Small intestine (tissue), 7 donors: ENCODE measurements around the gene CDCP2. TPM values are rescaled to one million over a fixed set of nuclear protein-coding genes. Genes with fewer than 3 reads are reported as not detected.

Source experiments
- DNase-seq, 2 donors: peaks; one replicate each; pipeline versions ENCODE4 v3.0.0 to v3.0.0-alpha.2; 2013
- FAIRE-seq: peaks from 2 replicates; lab custom pipeline; 2012; peaks lifted over from hg19 to GRCh38; lab: Jason Lieb, UNC
- H3K27ac ChIP-seq, 3 donors: one replicate each; pipeline ENCODE4 v1.5.1; 2013; ENCODE audit warnings: low read length in 2 of 3, mild to moderate bottlenecking in 2 of 3, control low read depth in 1 of 3, inconsistent platforms in 1 of 3, low read depth in 1 of 3, moderate library complexity in 1 of 3
- H3K27me3 ChIP-seq, 3 donors: one replicate each; pipeline ENCODE4 v1.6.1; 2013; ENCODE audit warnings: low read length in 3 of 3, inconsistent platforms in 1 of 3; ENCODE audit not compliant: control insufficient read depth in 3 of 3, insufficient read depth in 3 of 3
- H3K36me3 ChIP-seq, 3 donors: one replicate each; pipeline ENCODE4 v1.6.1; 2013; ENCODE audit warnings: low read length in 3 of 3, inconsistent platforms in 1 of 3, low read depth in 1 of 3, mild to moderate bottlenecking in 1 of 3, moderate library complexity in 1 of 3; ENCODE audit not compliant: control insufficient read depth in 3 of 3, insufficient read depth in 2 of 3
- H3K4me1 ChIP-seq, 3 donors: one replicate each; pipeline ENCODE4 v1.6.1; 2013; ENCODE audit warnings: low read length in 2 of 3, inconsistent platforms in 1 of 3, low read depth in 1 of 3, mild to moderate bottlenecking in 1 of 3, moderate library complexity in 1 of 3; ENCODE audit not compliant: control insufficient read depth in 3 of 3, insufficient read depth in 2 of 3
- H3K4me3 ChIP-seq, 3 donors: one replicate each; pipeline ENCODE4 v1.5.1; 2013; ENCODE audit warnings: low read length in 3 of 3, control low read depth in 1 of 3, inconsistent platforms in 1 of 3, low read depth in 1 of 3, mild to moderate bottlenecking in 1 of 3, moderate library complexity in 1 of 3
- H3K9me3 ChIP-seq, 2 donors: one replicate each; pipeline ENCODE4 v1.6.1; 2013; ENCODE audit warnings: low read depth in 1 of 2, low read length in 1 of 2; ENCODE audit not compliant: control insufficient read depth in 2 of 2, insufficient read depth in 1 of 2
- WGBS, 3 donors: extraction: QIAGEN DNeasy Blood & Tissue Kit; methylation state at CpG; one replicate each; pipeline ENCODE4 v1.1.7; 2013; 5-methylcytosine and 5-hydroxymethylcytosine counted together
- polyA plus RNA-seq, 4 donors: library from polyadenylated mRNA; stranded (reverse) in 3 of 4; unstranded in 1 of 4; fragments of 200-250 nt in 3 of 4; fragments of 120-200 nt in 1 of 4; gene quantifications; one replicate each; pipeline versions ENCODE4 v1.2.1 to v1.2.3, GENCODE V29; 2013
- donor health status: healthy with polysubstance abuse.
- donor health status: control.
- donor health status: control.
- donor health status: Bipolar disorder and iron deficiency.
- donor health status: healthy.

CDCP2 gene
- polyA plus RNA-seq, 4 donors = 0.07 TPM; not detected in 3

DNA sequence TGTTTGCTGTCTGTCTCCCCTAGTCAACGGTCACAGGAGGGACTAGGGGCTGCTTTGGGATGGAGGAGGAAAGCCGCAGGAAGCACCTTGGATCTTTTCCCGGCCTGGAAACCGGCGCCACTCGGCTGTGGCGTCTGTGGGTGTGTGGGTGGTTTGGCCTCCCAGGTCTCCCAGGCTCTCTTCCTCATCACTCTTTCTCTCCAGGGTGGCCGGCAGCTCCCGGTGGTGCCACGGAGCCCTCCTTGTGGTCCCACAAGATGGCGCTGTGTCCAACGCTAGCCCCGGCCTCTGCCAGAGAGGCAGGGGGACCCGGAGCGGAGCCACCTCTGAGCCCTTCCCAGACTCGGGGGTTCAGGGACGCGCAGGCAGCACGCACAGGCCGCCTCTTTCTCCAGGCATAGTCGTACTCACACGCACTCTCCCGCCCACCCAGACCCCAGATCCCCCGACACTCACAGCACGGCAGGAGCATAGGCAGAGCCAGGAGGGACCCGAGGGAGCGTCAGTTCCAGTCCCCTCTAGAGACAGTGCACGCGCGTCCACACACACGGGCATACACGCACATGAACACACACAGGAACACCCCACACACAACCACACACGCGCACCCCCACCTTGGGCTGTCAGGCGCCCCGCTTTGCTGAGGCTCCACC, 31.2 kb downstream of the CDCP2 start:
- Histone ChIP-seq H3K4me3 (peak overlapping the region in 1 of 3 donors; percentile 13), H3K27me3 (peaks cover 0 to 3% (median 0%) of the 10 kb centered on the region in 3 donors), H3K4me1 (peaks cover 0 to 24% (median 0%) of the 10 kb centered on the region in 3 donors), H3K9me3 (no peaks in the 10 kb centered on the region), H3K27ac (no peak overlapping the region), H3K36me3 (no peaks in the 10 kb centered on the region)
- FAIRE-seq = no peak
- WGBS, 3 donors = 1 to 5% (median 4%) methylated on average over 33 to 36 of the region's 36 CpGs
- DNase-seq = peak; percentile 70 to 91

DNA sequence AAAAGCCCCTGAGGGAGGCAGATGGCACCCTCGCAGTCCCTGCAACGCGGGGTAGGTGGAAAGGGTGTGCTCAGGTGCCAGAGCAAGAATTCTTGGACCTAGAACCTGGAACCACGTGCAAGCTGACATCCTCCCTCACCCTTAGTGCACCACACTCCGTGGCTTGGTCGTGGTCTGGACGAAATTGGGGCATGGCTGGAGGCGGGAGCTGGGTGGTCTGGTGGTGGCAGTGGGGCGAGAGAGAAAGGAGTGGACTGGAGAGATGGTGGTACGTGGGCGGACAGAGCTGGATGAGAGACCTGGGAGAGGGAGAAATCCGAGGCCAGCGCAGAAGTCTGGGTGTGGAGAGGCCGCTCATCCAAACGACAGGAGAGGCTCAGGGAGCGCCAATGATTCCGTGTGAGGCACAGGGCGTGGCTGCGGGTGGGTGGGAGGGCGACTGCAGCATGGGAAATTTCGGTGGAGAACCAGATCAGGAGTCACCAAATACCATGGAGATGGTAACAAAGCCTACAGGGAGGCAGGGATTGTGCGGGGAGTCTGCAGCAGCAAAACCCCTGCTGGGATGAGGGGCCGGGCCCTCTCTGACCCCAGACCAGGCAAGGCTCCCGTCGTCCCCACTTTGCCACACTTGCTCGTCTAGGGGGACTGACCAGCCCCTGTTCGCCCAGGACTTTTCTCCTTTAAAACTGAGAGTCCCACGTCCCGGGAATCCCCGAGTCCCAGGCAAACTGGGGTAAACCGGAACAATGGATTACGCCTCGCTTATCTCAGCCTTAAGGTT, 31.9 kb downstream of the CDCP2 start:
- H3K4me1 ChIP-seq = peaks cover 0 to 24% (median 0%) of the 10 kb centered on the region in 3 donors
- 40 to 67% (median 60%) methylated on average over 33 of the region's 33 CpGs for WGBS, 3 donors
- DNase-seq (no peak), FAIRE-seq (no peak)
- H3K9me3 ChIP-seq = no peaks in the 10 kb centered on the region
- H3K4me3 ChIP-seq = peak overlapping the region in 1 of 3 donors; percentile 13
- peaks cover 0 to 3% (median 0%) of the 10 kb centered on the region in 3 donors for H3K27me3 ChIP-seq
- no peaks in the 10 kb centered on the region for H3K36me3 ChIP-seq
- no peak overlapping the region for H3K27ac ChIP-seq

DNA sequence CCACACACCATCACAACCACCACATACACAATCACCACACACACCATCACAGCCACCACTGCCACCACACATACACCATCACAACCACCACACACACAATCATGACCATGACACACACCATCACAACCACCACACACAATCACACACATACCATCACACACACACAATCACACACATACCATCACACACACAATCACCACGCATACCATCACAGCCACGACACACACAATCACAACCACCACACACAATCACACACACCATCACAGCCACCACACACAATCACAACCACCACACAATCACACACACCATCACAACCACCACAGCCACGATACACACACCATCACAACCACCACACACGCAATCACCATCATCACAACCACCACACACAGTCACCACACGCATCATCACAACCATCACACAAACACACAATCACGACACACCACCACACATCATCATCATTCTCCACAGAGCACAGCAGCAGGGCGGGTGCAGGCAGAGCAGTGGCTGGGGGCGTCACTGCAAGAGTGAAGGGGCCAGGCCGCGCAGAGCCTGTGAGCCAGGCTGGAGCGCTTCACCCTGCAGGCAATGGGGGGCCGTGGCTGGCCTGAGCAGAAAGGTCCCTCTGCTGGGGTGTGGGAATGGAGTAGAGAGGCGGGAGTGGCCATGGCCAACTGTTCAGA, 32.6 kb downstream of the CDCP2 start:
- H3K27me3 ChIP-seq = peaks cover 0 to 3% (median 0%) of the 10 kb centered on the region in 3 donors
- H3K4me3 ChIP-seq = no peak overlapping the region
- peaks cover 0 to 24% (median 0%) of the 10 kb centered on the region in 3 donors for H3K4me1 ChIP-seq
- no peaks in the 10 kb centered on the region for H3K36me3 ChIP-seq
- no peak for DNase-seq
- H3K27ac ChIP-seq = no peak overlapping the region
- FAIRE-seq = no peak
- 89 to 96% (median 95%) methylated on average over 13 of the region's 13 CpGs for WGBS, 3 donors
- no peaks in the 10 kb centered on the region for H3K9me3 ChIP-seq

DNA sequence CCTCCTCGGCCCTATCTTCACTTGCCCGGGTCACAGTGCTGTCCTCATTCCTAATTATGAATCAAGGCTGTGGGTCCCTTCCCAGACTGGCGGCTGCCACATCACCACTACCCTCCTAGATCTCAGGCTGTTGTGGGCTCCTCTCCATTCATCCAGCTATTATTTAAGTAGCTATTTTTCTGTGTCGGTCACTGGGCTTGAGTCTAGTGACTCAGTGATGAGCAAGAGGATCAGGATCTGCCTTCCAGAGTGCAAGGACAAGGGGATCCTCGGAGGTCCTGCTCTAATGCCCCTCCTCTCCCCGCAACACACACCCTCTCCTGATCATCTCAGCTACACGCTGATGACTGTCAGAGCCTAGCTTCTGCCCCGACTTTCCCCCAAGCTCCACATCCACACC, 34.1 kb downstream of the CDCP2 start:
- H3K36me3 ChIP-seq = no peaks in the 10 kb centered on the region
- WGBS, 3 donors = 81 to 85% (median 83%) methylated on average over 8 of the region's 8 CpGs
- FAIRE-seq (no peak), DNase-seq (no peak)
- no peaks in the 10 kb centered on the region for H3K9me3 ChIP-seq
- no peak overlapping the region for H3K27ac ChIP-seq
- peaks cover 0 to 17% (median 0%) of the 10 kb centered on the region in 3 donors for H3K4me1 ChIP-seq
- no peak overlapping the region for H3K4me3 ChIP-seq
- peaks cover 0 to 3% (median 0%) of the 10 kb centered on the region in 3 donors for H3K27me3 ChIP-seq

GRCh38 chr1:54117815-54118563, 34.8 kb downstream of the CDCP2 start:
- Histone ChIP-seq H3K4me3 (no peak overlapping the region), H3K9me3 (no peaks in the 10 kb centered on the region), H3K27ac (no peak overlapping the region), H3K36me3 (no peaks in the 10 kb centered on the region), H3K4me1 (peaks cover 0 to 16% (median 0%) of the 10 kb centered on the region in 3 donors), H3K27me3 (peaks cover 0 to 3% (median 0%) of the 10 kb centered on the region in 3 donors)
- 79 to 89% (median 88%) methylated on average over 10 to 11 of the region's 11 CpGs for WGBS, 3 donors
- FAIRE-seq = no peak
- DNase-seq = no peak

GRCh38 chr1:54115520-54115919, 37.3 kb downstream of the CDCP2 start:
- H3K4me1 ChIP-seq = no peaks in the 10 kb centered on the region
- FAIRE-seq (no peak), DNase-seq (no peak)
- no peak overlapping the region for H3K4me3 ChIP-seq
- 83 to 95% (median 90%) methylated on average over 3 of the region's 3 CpGs for WGBS, 3 donors
- no peaks in the 10 kb centered on the region for H3K27me3 ChIP-seq
- H3K9me3 ChIP-seq = no peaks in the 10 kb centered on the region
- no peak overlapping the region for H3K27ac ChIP-seq
- no peaks in the 10 kb centered on the region for H3K36me3 ChIP-seq

- Histone ChIP-seq H3K4me1 (no peaks in the 10 kb centered on the region), H3K36me3 (no peaks in the 10 kb centered on the region), H3K9me3 (no peaks in the 10 kb centered on the region), H3K27me3 (no peaks in the 10 kb centered on the region), H3K4me3 (no peak overlapping the region), H3K27ac (no peak overlapping the region)
- 81 to 82% (median 81%) methylated on average over 6 of the region's 6 CpGs for WGBS, 3 donors
- no peak for DNase-seq
- FAIRE-seq = no peak
These were observed 37.8 kb downstream of the CDCP2 start for GRCh38 chr1:54114955-54115354.

DNA sequence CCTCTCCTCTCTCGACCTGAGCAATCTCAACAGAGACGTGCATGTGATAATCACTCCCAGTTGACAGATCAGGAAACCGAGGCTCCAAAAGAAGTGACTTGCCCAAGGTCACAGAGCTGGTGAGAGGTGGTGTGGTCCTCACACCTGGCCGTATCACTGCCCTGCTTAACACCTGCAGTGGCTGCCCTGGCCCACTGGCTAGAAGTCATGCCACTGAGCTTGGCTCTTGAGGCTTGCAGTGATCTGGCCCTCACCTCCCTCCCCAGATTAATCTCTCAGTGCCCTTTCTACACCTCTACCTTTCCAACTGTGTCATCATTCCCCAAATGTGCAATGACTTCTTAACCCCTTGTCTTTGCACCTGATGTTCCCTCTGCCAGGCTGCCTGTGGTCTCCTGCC, 38.8 kb downstream of the CDCP2 start:
- Histone ChIP-seq H3K36me3 (no peaks in the 10 kb centered on the region), H3K4me3 (no peak overlapping the region), H3K9me3 (no peaks in the 10 kb centered on the region), H3K4me1 (peaks cover 0 to 6% (median 0%) of the 10 kb centered on the region in 3 donors), H3K27ac (no peak overlapping the region), H3K27me3 (no peaks in the 10 kb centered on the region)
- 81 to 88% (median 86%) methylated on average over 4 of the region's 4 CpGs for WGBS, 3 donors
- no peak for DNase-seq
- FAIRE-seq = no peak
